PFSK-1 (cell line): ENCODE measurements around the gene NXPH4.

Experiments
- FOXP2 ChIP-seq: optimal IDR thresholded peaks from 2 replicates; pipeline ENCODE3; 2011; ENCODE audit warnings: borderline replicate concordance, control low read depth, inconsistent platforms; ENCODE audit not compliant: insufficient read depth; ENCODE audit errors: extremely low read length, extremely low read depth
- POLR2AphosphoS5 ChIP-seq: IDR thresholded peaks from 2 replicates; pipeline ENCODE4 v1.6.1; 2012; ENCODE audit warnings: low read depth, mild to moderate bottlenecking, control low read depth, low read length, moderate library complexity
- REST ChIP-seq, 2 experiments: IDR thresholded peaks; 2 replicates each; pipeline versions ENCODE4 v1.6.1 to v1.8.0; 2011 to 2012; ENCODE audit warnings: low read depth in 2 of 2, low read length in 2 of 2, control low read depth in 1 of 2, inconsistent platforms in 1 of 2, mild to moderate bottlenecking in 1 of 2, moderate library complexity in 1 of 2; ENCODE audit not compliant: insufficient read depth in 1 of 2
- SIN3A ChIP-seq: IDR thresholded peaks from 2 replicates; pipeline ENCODE4 v1.6.1; 2012; ENCODE audit warnings: mild to moderate bottlenecking, low read length, moderate library complexity, borderline replicate concordance; ENCODE audit not compliant: insufficient read depth
- TAF1 ChIP-seq: IDR thresholded peaks from 2 replicates; pipeline ENCODE4 v1.6.1; 2012; ENCODE audit warnings: low read length, control low read depth, borderline replicate concordance; ENCODE audit not compliant: insufficient read depth

- TF ChIP-seq POLR2AphosphoS5 (no peak), REST (IDR thresholded peaks at IDR 0.05; ENCODE audit: insufficient read depth in 1 of 2, low read depth in 2 of 2, low read length in 2 of 2) (no peak), TAF1 (no peak), FOXP2 (no peak), SIN3A (no peak)
Measured at GRCh38 chr12:57171668-57172067, 44.9 kb upstream of the NXPH4 start.
